ENCODE measurements around the gene ZNF469. TPM values are rescaled to one million over a fixed set of nuclear protein-coding genes. Genes with fewer than 3 reads are reported as not detected.

The ZNF469 gene
- polyA plus RNA-seq, 1 donor: 1.2 TPM

- DNase-seq: no peak
These were observed 44.6 kb downstream of the ZNF469 start for GRCh38 chr16:88427376-88427775.

DNA sequence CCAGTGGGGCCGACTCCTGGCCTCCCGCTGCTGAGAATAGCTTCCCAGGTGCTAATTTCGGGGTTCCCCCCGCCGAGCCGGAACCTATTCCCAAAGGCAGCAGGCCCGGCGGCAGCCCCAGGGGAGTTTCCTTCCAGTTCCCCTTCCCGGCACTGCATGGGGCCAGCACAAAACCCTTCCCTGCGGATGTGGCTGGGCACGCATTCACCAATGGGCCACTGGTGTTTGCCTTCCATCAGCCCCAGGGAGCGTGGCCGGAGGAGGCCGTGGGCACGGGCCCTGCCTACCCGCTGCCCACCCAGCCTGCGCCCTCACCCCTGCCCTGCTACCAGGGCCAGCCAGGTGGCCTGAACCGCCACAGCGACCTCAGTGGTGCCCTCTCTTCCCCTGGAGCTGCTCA, 45.4 kb downstream of the ZNF469 start:
- DNase-seq: no peak

DNA sequence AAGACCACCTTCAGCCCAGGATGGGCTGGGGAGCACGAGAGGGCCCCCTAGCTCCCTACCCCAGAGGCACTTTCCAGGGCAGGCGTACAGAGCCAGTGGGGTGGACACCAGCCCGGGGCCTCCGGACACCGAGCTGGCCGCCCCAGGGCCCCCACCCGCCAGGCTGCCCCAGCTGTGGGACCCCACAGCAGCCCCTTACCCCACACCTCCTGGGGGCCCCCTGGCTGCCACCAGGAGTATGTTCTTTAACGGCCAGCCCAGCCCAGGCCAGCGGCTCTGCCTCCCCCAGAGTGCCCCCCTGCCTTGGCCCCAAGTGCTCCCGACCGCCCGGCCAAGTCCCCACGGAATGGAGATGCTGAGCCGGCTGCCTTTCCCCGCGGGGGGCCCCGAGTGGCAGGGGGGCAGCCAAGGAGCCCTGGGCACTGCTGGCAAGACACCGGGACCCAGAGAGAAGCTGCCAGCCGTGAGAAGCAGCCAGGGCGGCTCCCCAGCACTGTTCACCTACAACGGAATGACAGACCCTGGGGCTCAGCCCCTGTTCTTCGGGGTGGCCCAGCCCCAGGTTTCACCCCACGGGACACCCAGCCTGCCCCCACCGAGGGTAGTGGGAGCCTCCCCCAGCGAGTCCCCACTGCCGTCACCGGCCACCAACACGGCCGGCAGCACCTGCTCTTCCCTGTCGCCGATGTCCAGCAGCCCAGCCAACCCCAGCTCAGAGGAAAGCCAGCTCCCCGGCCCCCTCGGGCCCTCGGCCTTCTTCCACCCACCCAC, 46.0 kb downstream of the ZNF469 start:
- no peak for DNase-seq

- no peak for DNase-seq
These were observed 46.8 kb downstream of the ZNF469 start for GRCh38 chr16:88429387-88430184.

- DNase-seq: no peak
These were observed 47.4 kb downstream of the ZNF469 start for GRCh38 chr16:88430185-88430523.

DNA sequence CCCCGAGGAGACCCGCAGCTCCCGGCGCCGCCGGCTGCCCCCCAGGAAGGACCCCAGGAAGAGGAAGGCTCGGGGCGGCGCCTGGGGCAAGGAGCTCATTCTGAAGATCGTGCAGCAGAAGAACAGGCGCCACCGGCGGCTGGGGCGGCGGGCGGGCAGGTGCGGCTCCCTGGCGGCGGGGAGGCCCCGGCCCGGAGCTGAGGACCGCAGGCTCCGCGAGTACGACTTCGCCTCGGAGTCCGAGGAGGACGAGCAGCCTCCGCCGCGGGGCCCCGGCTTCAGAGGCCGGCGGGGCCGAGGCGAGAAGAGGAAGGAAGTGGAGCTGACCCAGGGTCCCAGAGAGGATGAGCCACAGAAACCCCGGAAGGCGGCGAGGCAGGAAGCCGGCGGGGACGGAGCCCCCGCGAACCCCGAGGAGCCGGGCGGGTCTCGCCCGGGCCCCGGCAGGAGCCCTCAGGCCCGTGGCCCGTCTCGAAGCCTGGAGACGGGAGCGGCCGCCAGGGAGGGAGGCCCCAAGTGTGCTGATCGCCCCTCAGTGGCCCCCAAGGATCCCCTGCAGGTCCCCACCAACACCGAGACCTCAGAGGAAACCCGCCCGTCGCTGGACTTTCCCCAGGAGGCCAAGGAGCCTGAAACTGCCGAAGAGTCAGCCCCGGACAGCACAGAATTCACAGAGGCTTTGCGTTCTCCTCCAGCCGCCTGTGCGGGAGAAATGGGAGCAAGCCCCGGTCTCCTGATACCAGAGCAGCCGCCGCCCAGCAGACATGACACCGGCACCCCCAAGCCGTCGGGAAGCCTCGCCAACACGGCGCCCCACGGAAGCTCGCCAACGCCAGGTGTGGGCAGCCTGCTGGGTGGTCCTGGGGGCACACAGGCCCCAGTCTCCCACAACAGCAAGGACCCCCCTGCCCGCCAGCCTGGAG, 48.0 kb downstream of the ZNF469 start:
- no peak for DNase-seq

GRCh38 chr16:88431651-88432050, 48.9 kb downstream of the ZNF469 start:
- no peak for DNase-seq

DNA sequence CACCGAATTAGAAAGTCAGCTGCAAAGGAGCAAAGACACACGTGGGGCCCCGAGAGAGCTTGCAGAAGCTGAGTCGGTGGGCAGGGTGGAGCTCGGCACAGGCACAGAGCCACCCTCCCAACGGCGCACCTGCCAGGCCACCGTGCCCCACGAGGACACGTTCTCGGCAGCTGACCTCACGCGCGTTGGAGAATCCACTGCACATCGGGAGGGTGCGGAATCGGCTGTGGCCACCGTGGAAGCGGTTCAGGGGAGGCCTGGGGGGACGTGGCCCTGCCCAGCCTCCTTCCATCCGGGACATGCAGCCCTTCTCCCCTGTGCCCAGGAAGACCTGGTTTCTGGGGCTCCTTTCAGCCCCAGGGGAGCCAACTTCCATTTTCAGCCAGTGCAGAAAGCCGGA, 49.4 kb downstream of the ZNF469 start:
- no peak for DNase-seq

Other genes with a start within 250 kb of the ZNF469 start
- gene ZFPM1, start 70.3 kb downstream of the ZNF469 start, polyA plus RNA-seq (ENCODE audit: insufficient read length): 3.6 TPM
- 35.8 TPM for gene ZC3H18, start 187.4 kb downstream of the ZNF469 start, polyA plus RNA-seq (ENCODE audit: insufficient read length)

All from left kidney (tissue), 2 donors.